Spleen (tissue), 11 donors: ENCODE results near the gene MPV17L2. TPM values are rescaled to one million over a fixed set of nuclear protein-coding genes. Genes with fewer than 3 reads are reported as not detected.

Source experiments
- DNase-seq: peaks from one replicate; pipeline ENCODE4 v3.0.0-alpha.2; 2020
- H3K27ac ChIP-seq, 8 donors: fragments of 200-600 bp; sonication (generic) in 7 of 8; 1 replicate in 4 of 8; 2 replicates in 4 of 8; pipeline versions ENCODE4 v1.5.0 to v1.8.0; 2016 to 2021; ENCODE audit warnings: inconsistent platforms in 4 of 8, mild to moderate bottlenecking in 4 of 8, moderate library complexity in 1 of 8
- H3K27me3 ChIP-seq, 7 donors: fragments of 200-600 bp; sonication (generic) in 6 of 7; replicated peaks in 1 of 7; 1 replicate in 4 of 7; 2 replicates in 3 of 7; pipeline versions ENCODE4 v1.5.0 to v1.8.0; 2016 to 2021; ENCODE audit warnings: inconsistent platforms in 3 of 7, mild to moderate bottlenecking in 1 of 7
- H3K36me3 ChIP-seq, 6 donors: fragments of 200-600 bp; sonication (generic) in 5 of 6; 1 replicate in 4 of 6; 2 replicates in 2 of 6; pipeline versions ENCODE4 v1.5.0 to v1.8.0; 2016 to 2021; ENCODE audit warnings: inconsistent platforms in 2 of 6
- H3K4me1 ChIP-seq, 6 donors: fragments of 200-600 bp; sonication (generic) in 5 of 6; 1 replicate in 3 of 6; 2 replicates in 3 of 6; pipeline versions ENCODE4 v1.5.0 to v1.8.0; 2016 to 2021; ENCODE audit warnings: inconsistent platforms in 3 of 6
- H3K4me3 ChIP-seq, 8 donors: fragments of 200-600 bp; sonication (generic) in 7 of 8; 1 replicate in 4 of 8; 2 replicates in 4 of 8; pipeline versions ENCODE4 v1.5.0 to v1.8.0; 2016 to 2021; ENCODE audit warnings: inconsistent platforms in 4 of 8, mild to moderate bottlenecking in 4 of 8, moderate library complexity in 2 of 8
- H3K9me3 ChIP-seq, 8 donors: fragments of 200-600 bp; sonication (generic) in 7 of 8; 1 replicate in 4 of 8; 2 replicates in 4 of 8; pipeline versions ENCODE4 v1.5.0 to v1.8.0; 2016 to 2021; ENCODE audit warnings: inconsistent platforms in 4 of 8
- CTCF ChIP-seq, 11 experiments: fragments of 200-600 bp in 7 of 11; fragments of 450-650 bp in 4 of 11; sonication (generic) in 4 of 11; IDR thresholded peaks in 8 of 11; conservative IDR thresholded peaks in 3 of 11; 1 replicate in 7 of 11; 2 replicates in 4 of 11; pipeline versions ENCODE4 v1.4.0 to v1.8.0; 2016 to 2021; ENCODE audit warnings: antibody characterized with exemption in 11 of 11, inconsistent platforms in 4 of 11, mild to moderate bottlenecking in 1 of 11
- POLR2A ChIP-seq, 3 donors: fragments of 450-650 bp; IDR thresholded peaks; one replicate each; pipeline ENCODE4 v1.5.1; 2017; ENCODE audit warnings: antibody characterized with exemption in 3 of 3, mild to moderate bottlenecking in 1 of 3
- POLR2AphosphoS5 ChIP-seq, 3 donors: sonication (generic); formaldehyde crosslinking; IDR thresholded peaks; one replicate each; pipeline ENCODE4 v1.5.1; 2017; ENCODE audit warnings: antibody characterized with exemption in 3 of 3
- WGBS, 5 donors: extraction: QIAGEN DNeasy Blood & Tissue Kit in 3 of 5; methylation state at CpG; one replicate each; pipeline versions ENCODE4 v1.1.5 to v1.1.7; 2013 to 2018; 5-methylcytosine and 5-hydroxymethylcytosine counted together
- intact Hi-C: fragments of 100-400 bp; cut with DNase I; formaldehyde crosslinking; loops from one replicate; pipeline ENCODE4 v1.15.0; 2023; ENCODE audit warnings: low total_unique reads
- polyA plus RNA-seq, 3 donors: library from polyadenylated mRNA; stranded (reverse); fragments of 200-250 nt; gene quantifications; one replicate each; pipeline ENCODE4 v1.2.1, GENCODE V29; 2013
- total RNA-seq, 7 donors: library from RNA; depleted of rRNA in 3 of 7; stranded (reverse); fragments of >200 nt in 3 of 7; fragmentation: NEBNext Ultra II Directional in 4 of 7; extraction: Animal tissue kit (Norgen Biotek cat#: 25700) in 4 of 7; gene quantifications; one replicate each; pipeline versions ENCODE4 v1.1.0 to v1.2.1, GENCODE V29; 2016 to 2021
- donor health status: healthy with polysubstance abuse.
- donor health status: DM: no; HTN: no; CAD: no; lungs with moderate emphysema.
- donor health status: DM: no; HTN: no; CAD: no.
- donor health status: Bipolar disorder and iron deficiency.
- donor health status: healthy.
- donor health status: DM: no; HTN: no; CAD: no.
- donor health status: DM: yes; HTN: yes; CAD: no.

MPV17L2 gene
- total and polyA plus RNA-seq, 10 donors: 7.8 to 15.4 (median 11.5) TPM

- Histone ChIP-seq H3K9me3 (no peaks in the 10 kb centered on the region), H3K36me3 (peaks cover 0 to 4% (median 0%) of the 10 kb centered on the region in 6 donors), H3K4me1 (peaks cover 16 to 44% (median 26%) of the 10 kb centered on the region in 6 donors), H3K4me3 (no peak overlapping the region), H3K27me3 (no peaks in the 10 kb centered on the region), H3K27ac (no peak overlapping the region)
- DNase-seq: no peak
- TF ChIP-seq CTCF (IDR thresholded peaks at IDR 0.05 in 8 of 11, conservative IDR thresholded peaks at IDR 0.05 in 3 of 11) (no peak), POLR2AphosphoS5 (IDR thresholded peaks at IDR 0.05) (no peak), POLR2A (IDR thresholded peaks at IDR 0.05) (no peak)
- intact Hi-C loops: no loop called here
- 93 to 98% (median 94%) methylated on average over 4 of the region's 4 CpGs for WGBS, 5 donors
These were observed 2.7 kb upstream of the MPV17L2 start for GRCh38 chr19:18190278-18190677.

GRCh38 chr19:18191640-18192062 lies 1.4 kb upstream of the MPV17L2 start:
- 56 to 76% (median 66%) methylated on average over 5 of the region's 5 CpGs for WGBS, 5 donors
- TF ChIP-seq CTCF (IDR thresholded peaks at IDR 0.05 in 8 of 11, conservative IDR thresholded peaks at IDR 0.05 in 3 of 11) (peak in 1 of 11 experiments; percentile 66), POLR2AphosphoS5 (IDR thresholded peaks at IDR 0.05) (no peak)
- H3K27ac ChIP-seq: peak overlapping the region; percentile 86 to 98 (median 96)
- peak; percentile 76 for DNase-seq
- H3K27me3 ChIP-seq: no peaks in the 10 kb centered on the region
- intact Hi-C loops: no loop called here
- H3K9me3 ChIP-seq: no peaks in the 10 kb centered on the region
- peaks cover 16 to 50% (median 26%) of the 10 kb centered on the region in 6 donors for H3K4me1 ChIP-seq
- H3K4me3 ChIP-seq: peak overlapping the region in 5 of 8 donors; percentile 47 to 93 (median 75)
- peaks cover 0 to 18% (median 12%) of the 10 kb centered on the region in 6 donors for H3K36me3 ChIP-seq

- peak; percentile 83 for DNase-seq
- Histone ChIP-seq H3K36me3 (peaks cover 0 to 37% (median 25%) of the 10 kb centered on the region in 6 donors), H3K4me3 (peak overlapping the region; percentile 60 to 94 (median 80)), H3K9me3 (no peaks in the 10 kb centered on the region), H3K27me3 (no peaks in the 10 kb centered on the region), H3K27ac (peak overlapping the region; percentile 76 to 98 (median 86)), H3K4me1 (peaks cover 16 to 50% (median 26%) of the 10 kb centered on the region in 6 donors)
- peak in 1 of 11 experiments; percentile 18 for TF ChIP-seq CTCF (IDR thresholded peaks at IDR 0.05 in 8 of 11, conservative IDR thresholded peaks at IDR 0.05 in 3 of 11)
- no peak for TF ChIP-seq POLR2AphosphoS5 (IDR thresholded peaks at IDR 0.05)
- 3 to 11% (median 4%) methylated on average over 19 to 46 of the region's 46 CpGs for WGBS, 5 donors
- intact Hi-C loops: no loop called here
These were observed 566 bp downstream of the MPV17L2 start for GRCh38 chr19:18193388-18194180.

- 48 to 67% (median 57%) methylated on average over 12 of the region's 12 CpGs for WGBS, 5 donors
- Histone ChIP-seq H3K27ac (peak overlapping the region in 6 of 8 donors; percentile 58 to 98 (median 90)), H3K27me3 (no peaks in the 10 kb centered on the region), H3K4me1 (peaks cover 16 to 46% (median 26%) of the 10 kb centered on the region in 6 donors), H3K4me3 (peak overlapping the region in 6 of 8 donors; percentile 60 to 93 (median 77)), H3K9me3 (no peaks in the 10 kb centered on the region), H3K36me3 (peaks cover 0 to 43% (median 26%) of the 10 kb centered on the region in 6 donors)
- no peak for DNase-seq
- intact Hi-C loops: no loop called here
- TF ChIP-seq POLR2AphosphoS5 (IDR thresholded peaks at IDR 0.05): no peak
- TF ChIP-seq POLR2A (IDR thresholded peaks at IDR 0.05): no peak
- TF ChIP-seq CTCF (IDR thresholded peaks at IDR 0.05 in 8 of 11, conservative IDR thresholded peaks at IDR 0.05 in 3 of 11): no peak
These were observed 1.1 kb downstream of the MPV17L2 start for GRCh38 chr19:18194181-18194530.
